Dendritic cell treated with granulocyte-macrophage colony-stimulating factor and Interleukin-4, amounts not matched to agents 40 ng/mL and 50 ng/mL, for 4 days (primary cell): ENCODE measurements around the gene OR6B2.

Source experiments
- H3K27ac Mint-ChIP-seq: one replicate; pipeline ENCODE4 v1.8.0; 2022; ENCODE audit warnings: mild to moderate bottlenecking, mixed read lengths
- H3K27me3 Mint-ChIP-seq: one replicate; pipeline ENCODE4 v1.8.0; 2022; ENCODE audit warnings: mild to moderate bottlenecking, mixed read lengths
- H3K36me3 Mint-ChIP-seq: one replicate; pipeline ENCODE4 v1.8.0; 2022; ENCODE audit warnings: low read depth, mixed read lengths
- H3K4me1 Mint-ChIP-seq: one replicate; pipeline ENCODE4 v1.8.0; 2022; ENCODE audit warnings: low read depth, mixed read lengths
- H3K4me3 Mint-ChIP-seq: one replicate; pipeline ENCODE4 v1.8.0; 2022; ENCODE audit warnings: mild to moderate bottlenecking, moderate library complexity, mixed read lengths
- H3K9me3 Mint-ChIP-seq: one replicate; pipeline ENCODE4 v1.8.0; 2022; ENCODE audit warnings: mixed read lengths
- intact Hi-C: fragments of 100-400 bp; cut with micrococcal nuclease; formaldehyde crosslinking; loops from one replicate; pipeline ENCODE4 v1.15.0; 2022

The OR6B2 gene

GRCh38 chr2:239983004-239983778, 47.0 kb downstream of the OR6B2 start:
- Mint-ChIP-seq H3K4me3 (no peak overlapping the region), H3K36me3 (peaks cover 86% of the 10 kb centered on the region)

More at GRCh38 chr2:239983004-239983778, 47.0 kb downstream of the OR6B2 start:
- intact Hi-C loops = no loop called here
- H3K9me3 Mint-ChIP-seq = peaks cover 19% of the 10 kb centered on the region
- H3K4me1 Mint-ChIP-seq = peaks cover 25% of the 10 kb centered on the region
- H3K27ac Mint-ChIP-seq = no peak overlapping the region
- H3K27me3 Mint-ChIP-seq = no peaks in the 10 kb centered on the region
